Measurements from ENCODE around the gene CAPN15.

The CAPN15 gene

DNA sequence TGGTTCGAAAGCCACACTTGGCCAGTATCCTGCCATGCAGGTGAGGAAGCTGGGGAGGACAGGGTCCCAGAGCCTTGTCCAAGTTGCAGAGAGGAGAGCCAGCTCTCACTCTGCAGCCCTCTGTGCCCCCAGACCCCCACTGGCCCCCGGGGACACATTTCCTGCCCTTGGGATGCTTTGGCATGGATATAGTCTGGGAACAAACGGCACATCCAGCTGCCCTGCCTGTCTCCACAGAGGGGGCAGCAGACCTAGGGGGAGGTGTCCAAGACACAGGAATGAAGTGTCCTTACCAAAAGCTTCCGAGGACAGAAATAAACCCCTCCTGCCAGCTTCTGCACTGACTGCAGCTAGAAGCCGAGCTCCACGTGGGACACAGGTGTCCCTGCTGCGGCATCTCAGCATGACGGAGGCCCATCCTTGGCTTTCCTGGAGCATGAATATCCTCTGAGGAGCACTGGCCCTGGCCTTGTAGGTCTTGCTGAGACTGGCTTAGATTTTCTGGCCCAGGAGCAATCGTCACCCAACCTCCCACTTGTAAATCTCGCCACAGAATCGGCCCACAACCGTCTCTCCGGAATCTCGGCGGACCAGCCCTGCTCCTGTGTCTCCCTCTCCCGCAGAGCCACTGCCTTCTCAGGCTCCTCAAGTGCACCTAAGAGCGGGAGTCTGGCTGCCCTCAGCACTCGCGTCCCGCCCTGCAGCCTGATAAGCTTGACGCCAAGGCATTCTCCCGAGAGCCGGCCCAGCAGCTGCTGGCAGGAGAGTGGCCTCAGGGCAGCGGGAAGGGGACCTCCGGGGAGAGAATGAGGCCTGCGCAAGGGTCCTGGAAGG is 1.1 kb upstream of the CAPN15 start:
- no peak for DNase-seq (ENCODE audit: low spot score)

DNA sequence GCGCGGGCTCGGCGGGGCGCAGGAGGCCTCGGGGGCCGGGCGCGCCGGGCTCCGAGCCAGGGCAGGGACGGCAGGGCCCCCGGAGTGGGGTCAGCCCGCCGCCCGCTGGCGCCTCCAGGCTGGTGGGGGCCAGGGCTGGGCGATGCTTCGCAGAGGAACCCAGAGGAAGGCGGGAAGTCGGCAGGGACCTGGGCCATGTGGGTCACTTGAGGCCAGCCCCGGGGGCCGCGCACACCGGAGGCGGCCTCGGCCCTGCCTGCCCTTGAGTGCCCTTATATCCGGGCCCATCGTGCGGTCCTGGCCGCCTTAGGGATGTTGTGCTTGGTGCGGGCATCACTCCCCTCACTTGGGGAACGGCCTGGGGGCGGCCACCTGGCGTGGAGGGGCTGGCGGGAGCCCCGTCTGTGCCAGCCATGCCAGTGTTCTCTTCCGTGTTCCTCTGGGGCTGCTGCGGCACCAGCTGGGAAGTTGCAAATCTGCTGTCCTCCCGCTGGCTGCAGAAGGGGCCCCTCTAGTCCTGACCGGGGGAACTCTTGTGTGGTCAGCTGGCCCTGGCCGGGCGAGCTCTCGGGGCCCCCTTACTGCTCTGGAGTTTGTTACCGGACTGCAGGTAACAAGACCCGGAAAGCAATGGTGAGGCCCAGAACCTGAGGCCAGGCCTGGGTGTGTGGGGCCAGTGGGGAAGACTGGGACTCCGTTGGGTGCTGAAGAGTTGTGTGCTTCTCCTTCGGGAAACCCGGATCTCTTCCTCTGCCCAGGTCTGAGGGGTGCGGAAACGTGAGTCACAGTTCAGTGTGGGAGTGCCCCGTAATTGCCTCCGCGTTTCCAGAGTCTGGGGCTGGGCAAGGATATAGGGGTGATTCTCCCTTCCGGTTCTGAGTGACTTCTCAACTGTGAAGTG is 849 bp downstream of the CAPN15 start:
- peak; percentile 76 for DNase-seq (ENCODE audit: low spot score)

DNA sequence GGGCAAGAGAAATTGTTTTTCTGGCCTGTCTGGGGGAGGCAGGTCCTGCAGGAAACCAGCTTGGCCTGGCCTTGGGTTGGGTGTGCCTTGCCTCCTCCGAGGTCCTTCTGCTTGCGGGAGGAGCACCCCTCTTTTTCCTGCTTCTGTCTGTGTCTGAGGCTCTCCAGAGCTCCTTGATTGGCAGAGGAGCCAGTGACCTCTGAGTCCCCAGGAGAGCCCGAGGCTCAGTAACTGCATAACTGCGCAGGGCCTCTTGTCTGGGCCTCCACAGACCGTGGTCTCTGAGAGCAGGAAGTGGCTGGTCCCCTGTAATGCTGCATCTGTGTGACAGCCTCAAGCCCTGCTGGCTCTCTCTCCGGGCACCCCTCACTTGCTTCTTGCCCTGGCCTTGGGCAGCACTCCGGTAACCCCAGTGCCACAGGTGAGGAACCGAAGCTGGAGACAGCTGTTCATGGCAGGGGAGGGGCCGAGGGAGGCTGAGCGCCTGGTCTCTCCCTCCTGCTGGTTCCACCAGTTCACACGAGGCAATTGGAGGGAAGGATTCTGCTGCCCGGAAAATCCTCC is 1.6 kb downstream of the CAPN15 start:
- DNase-seq (ENCODE audit: low spot score), result no peak

DNA sequence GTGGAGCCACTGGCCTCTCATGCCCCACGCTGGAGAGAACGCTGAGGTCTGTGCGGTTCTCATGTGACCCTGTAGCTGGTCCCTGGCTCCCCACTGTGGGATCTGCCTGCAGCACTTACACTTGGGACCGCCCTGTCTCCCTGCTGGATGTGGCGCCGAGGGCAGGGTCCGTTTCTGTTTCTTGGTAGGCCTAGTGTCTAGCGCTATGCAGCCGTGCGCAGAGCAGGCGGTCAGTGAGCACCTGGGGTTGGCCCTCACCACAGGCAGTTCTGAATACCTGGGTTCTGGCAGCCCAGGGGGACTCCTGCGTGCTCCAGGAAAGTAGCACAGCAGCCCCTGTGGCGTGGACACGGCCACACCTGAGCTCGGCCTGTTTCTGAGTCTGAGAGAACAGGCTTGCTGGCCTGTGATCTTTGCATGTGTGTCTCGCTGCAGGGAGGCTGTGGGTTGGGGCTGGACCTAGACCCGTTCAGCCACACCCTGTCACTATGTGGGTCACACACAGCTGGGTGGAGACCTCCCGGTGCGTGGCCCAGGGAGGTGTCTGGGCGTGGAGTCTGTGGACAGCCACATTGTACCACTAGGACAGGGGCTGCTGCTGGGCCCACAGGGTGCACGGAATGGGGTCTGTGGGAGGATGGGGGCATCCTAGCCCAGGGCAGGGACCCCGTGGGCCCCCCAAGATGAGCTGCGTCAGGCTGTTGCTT is 2.8 kb downstream of the CAPN15 start:
- no peak for DNase-seq (ENCODE audit: low spot score)

DNA sequence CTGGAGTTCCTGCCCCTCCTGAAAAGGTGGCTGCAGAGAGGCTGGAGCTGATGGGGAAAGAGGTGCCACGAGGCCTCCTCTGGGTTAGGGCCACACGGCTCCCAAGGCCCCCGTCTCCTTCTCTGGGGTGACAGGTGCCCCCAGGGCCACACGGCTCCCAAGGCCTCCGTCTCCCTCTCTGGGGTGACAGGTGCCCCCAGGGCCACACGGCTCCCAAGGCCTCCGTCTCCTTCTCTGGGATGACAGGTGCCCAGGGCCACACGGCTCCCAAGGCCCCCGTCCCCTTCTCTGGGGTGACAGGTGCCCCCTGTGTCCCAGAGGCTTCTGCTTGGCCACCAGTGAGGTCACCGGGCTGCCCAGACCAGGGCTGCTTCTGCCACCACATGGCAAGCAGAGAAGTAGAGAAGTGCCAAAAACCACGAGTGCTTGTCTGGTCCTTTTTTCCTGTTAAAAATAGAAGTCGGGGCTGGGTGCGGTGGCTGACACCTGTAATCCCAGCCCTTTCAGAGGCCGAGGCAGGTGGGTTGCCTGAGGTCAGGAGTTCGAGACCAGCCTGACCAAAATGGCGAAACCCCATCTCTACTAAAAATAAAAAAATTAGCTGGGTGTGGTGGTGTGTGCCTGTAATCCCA is 4.1 kb downstream of the CAPN15 start:
- DNase-seq (ENCODE audit: low spot score), result no peak

DNA sequence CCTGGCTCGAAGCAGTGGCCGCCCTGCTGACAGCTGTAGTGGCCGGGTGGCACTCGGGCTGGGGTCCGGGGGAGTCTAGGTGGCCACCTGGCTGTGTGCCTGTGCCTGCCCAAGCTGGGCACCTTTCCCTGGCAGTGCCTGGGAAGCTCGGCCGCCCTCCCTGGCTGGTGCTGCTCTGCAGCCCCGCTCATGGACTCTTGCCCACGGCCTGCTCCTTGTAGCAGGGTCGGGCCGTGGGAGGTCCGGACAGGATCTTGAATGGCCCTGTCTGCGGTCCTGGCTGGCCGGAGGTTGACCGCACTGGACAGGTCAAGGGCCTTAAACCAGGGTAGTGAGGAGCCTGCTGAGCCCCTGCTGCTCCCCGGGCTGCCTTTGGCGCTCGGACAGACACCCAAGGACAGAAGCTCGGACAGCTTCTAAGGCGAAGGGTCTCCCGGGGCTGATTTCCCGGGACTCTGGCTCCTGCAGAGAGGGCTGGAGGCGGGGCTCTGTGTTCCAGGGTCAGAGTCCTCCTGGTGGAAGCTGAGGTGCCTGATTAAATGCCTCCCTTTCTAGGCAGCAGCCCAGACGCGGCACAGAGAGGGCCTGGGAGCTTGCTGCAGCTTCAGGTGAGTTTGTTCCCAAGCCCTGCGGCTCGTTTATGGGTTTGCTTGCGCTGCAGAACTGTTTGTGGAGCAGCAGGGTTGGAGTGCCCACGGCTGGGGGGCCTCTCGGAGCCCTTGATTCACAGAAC is 6.0 kb downstream of the CAPN15 start:
- DNase-seq (ENCODE audit: low spot score), result peak; percentile 30

DNA sequence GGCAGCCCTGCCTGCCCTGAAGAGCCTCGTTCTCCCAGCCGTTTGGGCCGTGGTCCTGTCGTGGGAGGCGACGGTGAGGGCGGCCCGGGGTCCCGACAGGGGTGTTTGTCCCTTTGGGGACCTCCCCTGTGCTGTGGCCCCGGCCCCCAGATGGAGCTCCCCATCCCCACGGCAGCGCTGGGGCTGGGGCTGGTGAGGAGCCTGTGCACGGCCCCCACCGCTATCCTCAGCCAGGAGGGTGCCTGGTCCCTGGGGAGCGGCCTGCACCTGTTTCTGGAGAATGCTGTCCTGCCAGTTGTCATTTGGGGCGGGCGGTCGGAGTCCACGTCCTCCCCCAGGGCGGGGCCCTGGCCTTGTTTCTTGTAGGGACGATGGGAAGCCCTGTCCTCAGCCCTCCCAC is 6.6 kb downstream of the CAPN15 start:
- DNase-seq (ENCODE audit: low spot score), result peak; percentile 34

DNA sequence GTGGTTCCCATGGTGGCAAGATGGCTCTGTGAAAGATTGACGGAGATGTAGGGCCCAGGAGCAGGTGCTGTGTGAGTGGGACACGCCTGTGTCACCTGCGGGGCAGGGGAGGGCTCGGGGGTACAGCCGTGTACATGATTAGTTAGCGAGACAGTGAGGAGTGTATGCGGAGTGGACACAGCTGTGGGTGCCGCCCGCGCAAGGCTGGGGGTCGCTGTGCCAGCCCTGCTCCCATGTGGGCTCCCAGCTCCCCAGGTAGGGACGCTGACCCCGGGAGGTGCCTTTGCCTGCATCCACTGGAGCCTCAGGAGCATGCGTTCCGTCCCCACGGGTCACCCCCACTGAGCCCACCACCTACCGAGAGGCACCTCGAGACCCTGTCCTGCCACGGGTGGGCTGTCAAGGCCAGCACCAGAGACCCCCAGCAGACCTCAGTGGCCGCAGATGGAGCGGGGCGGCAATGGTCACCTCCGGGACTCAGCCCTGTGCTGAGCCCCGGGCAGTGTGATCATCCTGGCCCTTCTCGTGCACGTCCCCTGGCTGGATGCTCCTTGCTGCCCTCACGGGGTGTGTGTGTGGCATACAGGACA is 7.4 kb downstream of the CAPN15 start:
- DNase-seq (ENCODE audit: low spot score), result no peak

DNA sequence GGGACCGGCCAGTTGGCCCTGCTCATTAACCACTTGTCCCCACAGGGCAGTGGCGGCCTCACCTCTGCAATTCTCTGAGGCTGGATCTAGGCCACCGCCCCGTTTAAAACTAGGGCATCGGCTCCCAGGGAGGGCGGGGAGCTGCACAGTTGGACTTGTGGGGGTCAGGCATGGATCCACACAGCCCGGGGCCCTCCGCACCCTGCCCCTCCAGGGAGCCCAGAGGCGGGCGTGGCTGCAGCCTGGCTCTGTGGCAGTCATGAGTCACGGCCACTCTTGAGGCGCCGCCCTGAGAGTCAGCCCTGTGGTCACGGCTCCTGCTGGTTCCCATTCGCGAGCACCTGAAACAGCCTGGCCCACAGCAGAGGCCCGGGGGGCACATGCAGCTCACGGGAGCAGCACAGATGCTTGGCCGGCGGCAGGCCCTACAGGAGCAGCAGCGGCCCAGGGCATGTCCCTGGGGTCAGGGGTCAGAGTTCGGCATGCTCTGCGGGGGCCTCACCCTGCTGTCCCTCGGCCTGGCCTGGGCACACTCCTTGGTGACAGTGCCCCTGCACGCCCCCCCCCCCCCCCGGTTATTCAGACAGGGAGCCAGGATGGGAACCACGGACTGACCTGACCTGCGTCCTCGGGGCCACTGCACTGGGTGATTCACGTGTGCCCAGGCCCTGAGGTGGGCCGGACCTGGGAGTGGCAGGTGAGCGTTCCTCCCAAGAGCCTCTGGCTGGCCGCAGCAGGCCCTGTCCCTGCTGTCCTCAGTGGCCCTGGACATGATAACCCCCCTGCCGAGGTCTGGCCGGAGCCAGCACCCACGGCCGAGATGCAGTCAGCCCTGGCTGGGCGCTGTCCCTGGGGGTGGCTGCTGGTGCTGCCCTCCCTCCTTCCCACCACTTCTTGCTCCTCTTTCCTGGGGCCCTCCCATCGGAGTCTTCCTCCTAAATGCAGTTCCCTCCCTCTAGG is 8.2 kb downstream of the CAPN15 start:
- peak; percentile 94 for DNase-seq (ENCODE audit: low spot score)

DNA sequence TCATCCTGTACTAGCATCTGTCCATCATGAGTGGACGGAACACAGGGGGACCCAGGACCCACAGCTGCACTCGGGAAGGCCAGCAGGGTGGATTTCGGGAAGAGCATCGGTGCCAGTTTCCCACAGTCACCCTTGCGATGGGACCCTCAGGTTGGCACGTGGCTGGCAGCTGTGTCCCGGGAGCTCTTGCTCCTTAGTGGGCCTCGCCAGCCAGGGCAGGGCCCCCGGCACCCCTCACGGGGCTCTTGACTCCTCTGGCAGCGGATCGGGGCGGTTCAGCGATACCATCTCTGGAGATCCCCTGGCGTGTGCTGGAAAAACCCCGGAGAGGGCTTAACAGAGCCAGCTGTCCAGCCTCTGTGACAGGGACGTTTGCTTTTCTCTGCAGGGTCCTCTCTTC is 9.2 kb downstream of the CAPN15 start:
- DNase-seq (ENCODE audit: low spot score), result no peak

DNA sequence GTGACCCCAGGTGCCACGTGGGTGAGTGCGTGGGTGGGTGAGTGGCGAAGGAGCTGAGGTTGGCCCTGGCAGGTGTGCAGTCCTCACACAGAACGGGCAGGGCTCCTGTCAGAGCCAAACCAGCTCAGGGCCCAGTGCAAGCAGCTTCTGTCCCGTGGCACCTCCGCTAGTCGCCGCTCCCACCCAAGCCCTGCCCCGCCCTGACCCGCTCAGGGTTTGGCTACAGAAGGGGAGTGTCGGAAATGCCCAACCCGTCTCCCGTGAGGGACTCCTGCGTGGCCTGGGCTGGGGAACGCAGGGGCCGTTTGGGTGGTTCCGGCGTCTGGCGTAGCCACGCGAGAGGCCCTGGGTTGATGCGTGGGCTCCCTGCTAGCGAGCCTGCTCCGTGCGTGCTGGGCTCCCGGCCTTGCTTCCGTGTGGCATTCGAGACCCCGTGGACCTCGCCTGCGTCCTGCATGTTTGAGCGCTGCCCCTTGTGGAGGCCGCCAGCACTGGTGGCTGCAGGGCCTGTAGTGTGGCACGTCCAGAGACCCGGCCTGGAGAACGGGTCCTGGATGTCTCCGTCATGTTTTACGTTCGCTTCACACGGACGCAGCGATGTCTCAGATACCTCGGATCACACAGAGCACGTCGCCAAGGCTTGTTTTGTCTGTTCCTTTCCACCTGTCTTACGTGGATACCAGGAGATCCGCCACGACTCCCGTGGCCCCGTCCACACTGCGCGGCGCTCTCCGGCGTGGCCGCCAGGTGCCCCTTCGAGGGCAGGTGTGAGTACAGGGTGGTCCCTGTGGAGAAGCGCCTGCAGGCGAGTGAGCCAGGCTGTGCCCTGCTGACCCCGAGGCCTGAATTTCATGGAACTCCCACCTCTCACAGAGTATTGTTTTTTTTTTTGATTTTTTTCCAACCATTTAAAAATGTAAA is 10.2 kb downstream of the CAPN15 start:
- no peak for DNase-seq (ENCODE audit: low spot score)

DNA sequence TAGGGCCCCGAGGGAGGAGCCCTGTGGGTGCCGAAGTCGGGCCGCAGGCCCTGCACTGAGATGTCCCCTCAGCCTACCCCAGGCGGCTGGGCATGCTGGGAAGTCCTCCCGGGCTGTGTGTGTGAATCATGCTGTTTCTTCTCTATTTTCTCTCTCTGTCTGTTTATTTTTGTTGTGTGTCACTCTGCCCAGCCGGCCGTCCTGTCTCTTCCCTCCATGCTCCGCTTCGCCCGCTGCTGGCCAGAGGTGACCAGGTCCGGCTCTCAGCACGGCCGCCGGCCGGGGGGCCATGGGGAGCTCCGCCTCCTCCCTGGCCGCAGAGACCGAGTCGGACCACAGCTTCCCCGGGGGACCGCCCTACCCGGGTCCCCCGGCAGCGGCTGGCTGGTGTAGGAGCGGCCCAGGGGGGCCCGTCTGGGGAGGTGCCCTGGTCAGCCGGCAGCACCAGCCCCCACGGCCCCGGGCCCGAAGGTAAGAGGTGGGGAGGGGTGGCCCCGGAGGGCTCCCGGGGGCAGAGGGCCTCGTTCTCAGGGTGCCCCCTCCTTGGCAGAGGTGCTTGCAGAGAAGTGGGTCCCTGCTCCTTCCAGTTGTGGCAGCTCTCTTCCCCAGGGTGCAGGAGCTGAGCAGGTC is 12.5 kb downstream of the CAPN15 start:
- no peak for DNase-seq (ENCODE audit: low spot score)

DNA sequence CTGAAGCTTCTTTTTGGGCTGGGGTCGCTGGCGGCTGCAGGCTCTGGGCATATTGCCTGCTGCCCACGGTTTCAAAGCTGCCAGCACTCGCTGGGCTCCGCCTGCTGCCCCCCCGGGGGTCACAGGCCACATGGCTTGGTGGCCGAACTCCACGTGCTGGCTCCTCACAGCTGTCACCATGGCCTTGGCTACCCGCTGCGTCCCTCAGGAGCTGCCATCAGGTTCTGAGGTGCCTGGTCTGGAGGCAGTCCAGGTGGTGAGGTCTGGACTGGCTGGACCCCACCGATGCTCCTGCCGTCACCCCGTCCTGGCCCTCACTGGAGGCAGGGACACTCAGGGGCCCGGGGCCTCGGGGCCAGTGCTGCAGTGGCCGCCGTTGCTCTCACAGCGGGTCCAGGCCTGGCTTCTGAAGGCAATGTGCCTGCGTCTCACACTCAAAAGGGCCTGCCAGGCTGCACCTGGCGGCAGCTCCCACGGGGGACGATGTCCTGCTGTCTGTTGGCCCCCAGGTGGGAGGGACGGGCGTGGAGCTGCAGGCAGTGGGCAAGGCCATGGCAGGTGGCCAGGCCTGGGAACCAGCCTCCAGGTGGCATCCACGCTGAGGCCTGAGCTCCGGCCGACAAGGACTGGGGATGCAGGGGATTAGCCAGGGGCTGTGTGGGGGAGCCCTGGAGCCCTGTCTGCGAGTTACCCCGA is 13.3 kb downstream of the CAPN15 start:
- DNase-seq (ENCODE audit: low spot score), result no peak

DNA sequence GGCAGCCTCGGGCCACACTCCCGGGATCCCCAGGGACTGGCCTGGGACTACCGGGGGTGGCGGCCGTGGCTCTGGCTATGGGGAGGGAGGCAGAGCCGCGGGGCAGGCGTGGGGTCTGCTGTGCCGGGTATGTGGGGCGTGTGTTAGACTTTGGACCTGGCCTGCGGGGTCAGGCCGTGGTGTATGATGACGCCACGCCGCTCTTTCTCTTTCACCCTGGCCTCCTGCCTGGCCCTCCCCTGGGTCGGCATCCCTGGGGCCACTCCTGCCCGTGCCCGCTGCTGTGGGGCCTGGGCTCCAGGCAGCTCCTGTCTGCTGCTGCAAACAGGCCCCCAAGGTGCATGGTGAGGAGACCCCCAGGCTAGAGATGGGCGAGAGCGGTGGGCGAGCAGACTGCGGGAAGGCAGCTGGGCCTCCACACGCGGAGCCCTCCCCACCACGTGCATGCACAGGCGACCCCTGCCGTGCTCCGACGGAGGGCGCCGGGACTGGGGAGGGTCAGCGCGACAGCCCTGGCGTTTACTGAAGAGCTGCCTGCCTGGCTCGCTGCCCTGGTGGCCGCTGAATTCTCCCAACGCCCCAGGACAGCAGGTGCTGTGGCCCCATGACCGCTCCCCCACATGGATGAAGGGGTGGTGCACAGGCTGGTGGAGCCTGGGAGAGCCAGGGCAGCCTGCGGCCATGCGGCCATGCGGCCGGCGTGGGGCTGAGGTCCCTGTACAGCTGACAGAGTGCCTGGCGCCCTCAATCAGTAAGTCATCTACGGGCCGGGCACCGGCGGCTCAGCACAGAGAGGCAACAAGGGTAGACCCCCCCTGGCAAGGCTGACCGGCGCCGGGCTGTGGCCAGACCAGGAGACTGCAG is 16.0 kb downstream of the CAPN15 start:
- no peak for DNase-seq (ENCODE audit: low spot score)

DNA sequence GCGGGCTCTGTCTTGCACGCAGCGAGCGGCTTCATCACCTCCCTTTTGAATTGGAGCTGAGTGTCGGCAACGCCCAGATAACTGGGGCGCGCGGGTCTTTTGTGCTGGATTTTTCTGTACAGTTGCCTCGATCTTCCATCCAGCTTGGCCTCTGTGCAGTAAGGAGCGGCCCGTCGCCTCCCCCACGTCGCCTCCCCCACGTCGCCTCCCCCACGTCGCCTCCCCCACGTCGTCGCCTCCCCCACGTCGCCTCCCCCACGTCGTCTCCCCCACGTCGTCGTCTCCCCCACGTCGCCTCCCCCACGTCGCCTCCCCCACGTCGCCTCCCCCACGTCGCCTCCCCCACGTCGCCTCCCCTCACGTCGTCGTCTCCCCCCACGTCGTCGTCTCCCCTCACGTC is 17.0 kb downstream of the CAPN15 start:
- no peak for DNase-seq (ENCODE audit: low spot score)

Measured in LoVo (cell line).